HepG2 (cell line): ENCODE data around the gene CPT1C. TPM values are rescaled to one million over a fixed set of nuclear protein-coding genes. Genes with fewer than 3 reads are reported as not detected.

Experiments
- BRD4 ChIP-seq: sonication (generic); formaldehyde crosslinking; IDR thresholded peaks from 2 replicates; pipeline ENCODE4 v1.4.0; 2020; ENCODE audit warnings: missing genetic modification reagents
- CBX5 ChIP-seq: sonication (generic); formaldehyde crosslinking; IDR thresholded peaks from 2 replicates; pipeline ENCODE4 v1.4.0; 2020; ENCODE audit warnings: missing genetic modification reagents, borderline replicate concordance
- DRAP1 ChIP-seq: IDR thresholded peaks from 2 replicates; pipeline ENCODE4 v1.6.1; 2016; ENCODE audit warnings: missing genetic modification reagents, missing compliant biosample characterization
- E2F2 ChIP-seq: sonication (generic); formaldehyde crosslinking; IDR thresholded peaks from 2 replicates; pipeline ENCODE4 v1.4.0; 2020; ENCODE audit warnings: missing genetic modification reagents, borderline replicate concordance
- GABPB1 ChIP-seq: IDR thresholded peaks from 2 replicates; pipeline ENCODE4 v1.6.1; 2016; ENCODE audit warnings: mild to moderate bottlenecking, missing genetic modification reagents, moderate library complexity, missing compliant biosample characterization
- HDAC1 ChIP-seq: sonication (generic); formaldehyde crosslinking; IDR thresholded peaks from 2 replicates; pipeline ENCODE4 v1.5.1; 2020; ENCODE audit warnings: mild to moderate bottlenecking, missing genetic modification reagents
- REXO4 ChIP-seq: sonication (generic); formaldehyde crosslinking; IDR thresholded peaks from 2 replicates; pipeline ENCODE4 v1.8.0; 2022; ENCODE audit warnings: missing genetic modification reagents, mild to moderate bottlenecking, borderline replicate concordance
- THAP11 ChIP-seq: IDR thresholded peaks from 2 replicates; pipeline ENCODE4 v1.6.1; 2016; ENCODE audit warnings: missing biosample characterization, missing genetic modification reagents
- THAP7 ChIP-seq: sonication (generic); formaldehyde crosslinking; IDR thresholded peaks from 2 replicates; pipeline ENCODE4 v1.8.1; 2023; ENCODE audit warnings: mild to moderate bottlenecking, missing genetic modification reagents
- TMF1 ChIP-seq: sonication (generic); formaldehyde crosslinking; IDR thresholded peaks from 2 replicates; pipeline ENCODE4 v1.8.1; 2022; ENCODE audit warnings: low read depth, missing genetic modification reagents
- TSC22D2 ChIP-seq: sonication (generic); formaldehyde crosslinking; IDR thresholded peaks from 2 replicates; pipeline ENCODE4 v1.5.1; 2020; ENCODE audit warnings: missing genetic modification reagents, mild to moderate bottlenecking, borderline replicate concordance
- ZC3H4 ChIP-seq: sonication (generic); formaldehyde crosslinking; IDR thresholded peaks from 2 replicates; pipeline ENCODE4 v1.4.0; 2020; ENCODE audit warnings: missing genetic modification reagents, borderline replicate concordance
- ZFX ChIP-seq: sonication (generic); formaldehyde crosslinking; IDR thresholded peaks from 2 replicates; pipeline ENCODE4 v1.4.0; 2020; ENCODE audit warnings: mild to moderate bottlenecking, low read depth, missing genetic modification reagents, moderate library complexity
- ZNF407 ChIP-seq: sonication (generic); formaldehyde crosslinking; IDR thresholded peaks from one replicate; pipeline ENCODE4 v1.5.1; 2020; ENCODE audit warnings: mild to moderate bottlenecking, missing genetic modification reagents; ENCODE audit errors: not compliant biosample characterization
- ZNF44 ChIP-seq: sonication (generic); formaldehyde crosslinking; IDR thresholded peaks from 2 replicates; pipeline ENCODE4 v1.5.1; 2020; ENCODE audit warnings: mild to moderate bottlenecking, missing genetic modification reagents
- ZNF569 ChIP-seq: sonication (generic); formaldehyde crosslinking; IDR thresholded peaks from 2 replicates; pipeline ENCODE4 v1.5.0; 2020; ENCODE audit warnings: mild to moderate bottlenecking, missing genetic modification reagents, moderate library complexity, borderline replicate concordance
- ZNF605 ChIP-seq: sonication (generic); formaldehyde crosslinking; IDR thresholded peaks from 2 replicates; pipeline ENCODE4 v1.8.0; 2022; ENCODE audit warnings: mild to moderate bottlenecking, missing genetic modification reagents
- ZNF772 ChIP-seq: sonication (generic); formaldehyde crosslinking; IDR thresholded peaks from 2 replicates; pipeline ENCODE4 v1.5.0; 2020; ENCODE audit warnings: mild to moderate bottlenecking, missing genetic modification reagents
- polyA plus RNA-seq, 8 experiments: library from polyadenylated mRNA; depleted of rRNA in 3 of 8; stranded (reverse) in 7 of 8; unstranded in 1 of 8; fragments of >200 nt; fragmentation: Illumina TruSeq in 4 of 8; extraction: Trizol in 4 of 8; gene quantifications; 2 replicates each; pipeline versions ENCODE4 v1.2.1 to v1.2.3, GENCODE V29; 2011 to 2016; ENCODE audit warnings: low read depth in 4 of 8, missing spikeins in 1 of 8, mixed read lengths in 1 of 8; ENCODE audit not compliant: insufficient read depth in 1 of 8
- total RNA-seq, 5 experiments: library from RNA; depleted of rRNA; stranded (reverse); fragments of >200 nt; fragmentation: Illumina TruSeq; extraction: Trizol; gene quantifications; 2 replicates each; pipeline ENCODE4 v1.2.3, GENCODE V29; 2016; ENCODE audit warnings: low read depth in 1 of 5

The CPT1C gene
- total and polyA plus RNA-seq, 2 of the 13 experiments (the other 11 are each of a cell fraction or from before 2014, with no cell fraction given), result 0.18 TPM; not detected in 1

GRCh38 chr19:49641688-49642491 lies 49.0 kb upstream of the CPT1C start, which contains the start of gene SCAF1 (continued):
- TF ChIP-seq ZNF44 (0 out of 2 replicates have a peak, but pooled peaks have one; percentile 78), ZC3H4 (CRISPR knock-in tag) (peak; percentile 71; the same call in 1 of the 2 replicates), REXO4 (CRISPR knock-in tag) (no peak), GABPB1 (CRISPR knock-in tag) (peak; percentile 97), DRAP1 (CRISPR knock-in tag) (peak; percentile 65), ZNF569 (CRISPR knock-in tag) (no peak; the same call in 1 of the 2 replicates), ZNF605 (peak; percentile 63; the same call in 1 of the 2 replicates), CBX5 (CRISPR knock-in tag) (0 out of 2 replicates have a peak, but pooled peaks have one; percentile 19), E2F2 (CRISPR knock-in tag) (peak; percentile 90; the same call in 1 of the 2 replicates), ZNF407 (CRISPR knock-in tag) (peak; percentile 26), HDAC1 (CRISPR knock-in tag) (peak; percentile 51), THAP7 (CRISPR knock-in tag) (peak; percentile 54; the same call in 1 of the 2 replicates), TSC22D2 (CRISPR knock-in tag) (no peak), THAP11 (peak; percentile 98), TMF1 (CRISPR knock-in tag) (no peak), ZNF772 (CRISPR knock-in tag) (0 out of 2 replicates have a peak, but pooled peaks have one; percentile 36), ZFX (peak; percentile 77), BRD4 (CRISPR knock-in tag) (no peak; the same call in 1 of the 2 replicates)
